KOPT-K1 (cell line): ENCODE data around the gene ZNF383.
"Not testable (repeated sequence)": the region's sequence is repeated elsewhere in the genome, so short reads cannot be mapped to it uniquely, and the experiment has no call there.

Source experiments
- H3K27ac ChIP-seq: fragments of 200-600 bp; sonication (generic); 2 replicates; pipeline ENCODE4 v1.5.1; 2016; ENCODE audit warnings: antibody characterized with exemption, mild to moderate bottlenecking, low read depth, low read length; ENCODE audit not compliant: poor library complexity, severe bottlenecking
- H3K36me3 ChIP-seq: fragments of 200-600 bp; sonication (generic); 2 replicates; pipeline ENCODE4 v1.5.1; 2017; ENCODE audit warnings: antibody characterized with exemption, mild to moderate bottlenecking, low read length, moderate library complexity; ENCODE audit not compliant: insufficient read depth
- H3K9me3 ChIP-seq: fragments of 200-600 bp; sonication (generic); 2 replicates; pipeline ENCODE4 v1.5.1; 2017; ENCODE audit warnings: antibody characterized with exemption, low read length, mild to moderate bottlenecking; ENCODE audit not compliant: insufficient read depth, poor library complexity, severe bottlenecking

The ZNF383 gene

DNA sequence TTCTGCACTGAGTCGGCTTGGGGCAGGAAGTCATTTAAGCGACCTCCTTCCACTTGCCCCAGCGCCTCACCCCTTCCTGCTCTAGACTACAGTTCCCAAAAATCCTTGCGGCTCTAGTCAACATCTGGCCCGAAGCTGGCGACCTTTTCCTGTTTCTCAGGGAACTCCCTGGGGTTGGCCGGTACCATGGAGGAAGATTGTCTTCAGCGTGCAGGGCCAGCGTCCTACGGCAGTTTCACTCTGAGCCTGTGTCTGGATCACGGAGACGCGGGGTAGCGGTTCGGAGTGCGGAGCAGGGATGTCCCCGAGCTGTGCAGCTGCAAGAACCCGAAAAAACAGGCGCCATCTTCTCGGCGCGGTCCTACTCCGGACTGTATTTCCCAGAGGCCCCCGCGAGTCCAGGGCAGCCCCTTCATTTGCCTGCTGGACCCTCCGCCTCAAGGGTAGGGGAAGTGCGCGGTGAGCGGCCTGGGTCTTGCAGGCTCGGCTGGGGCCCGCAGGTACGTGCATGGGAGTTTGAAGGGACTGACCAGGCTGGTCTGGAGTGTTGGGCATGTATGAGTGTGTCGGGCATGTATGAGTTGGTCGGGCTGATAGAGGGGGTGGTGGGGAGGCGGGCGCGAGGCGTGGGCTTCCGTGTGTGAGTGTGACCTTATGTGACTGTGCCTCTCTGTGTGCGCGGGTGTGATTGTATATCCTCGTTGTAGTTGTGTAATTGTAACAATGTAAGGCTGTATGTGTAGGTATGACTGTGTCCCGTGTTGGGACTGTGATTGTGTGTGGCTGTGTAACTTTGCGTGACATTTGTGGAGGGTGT is at the start of gene ZNF383:
TSS of gene ZNF383 (plus strand) at position 440 of the 817 bp plus-strand sequence. CDS start 12,240 bp downstream, outside the sequence.
- H3K27ac ChIP-seq: peak within 1 kb of the TSS; percentile 88
- H3K36me3 ChIP-seq: peaks cover 27% of the 10 kb centered on the region
- H3K9me3 ChIP-seq: no peaks in the 10 kb centered on the region

DNA sequence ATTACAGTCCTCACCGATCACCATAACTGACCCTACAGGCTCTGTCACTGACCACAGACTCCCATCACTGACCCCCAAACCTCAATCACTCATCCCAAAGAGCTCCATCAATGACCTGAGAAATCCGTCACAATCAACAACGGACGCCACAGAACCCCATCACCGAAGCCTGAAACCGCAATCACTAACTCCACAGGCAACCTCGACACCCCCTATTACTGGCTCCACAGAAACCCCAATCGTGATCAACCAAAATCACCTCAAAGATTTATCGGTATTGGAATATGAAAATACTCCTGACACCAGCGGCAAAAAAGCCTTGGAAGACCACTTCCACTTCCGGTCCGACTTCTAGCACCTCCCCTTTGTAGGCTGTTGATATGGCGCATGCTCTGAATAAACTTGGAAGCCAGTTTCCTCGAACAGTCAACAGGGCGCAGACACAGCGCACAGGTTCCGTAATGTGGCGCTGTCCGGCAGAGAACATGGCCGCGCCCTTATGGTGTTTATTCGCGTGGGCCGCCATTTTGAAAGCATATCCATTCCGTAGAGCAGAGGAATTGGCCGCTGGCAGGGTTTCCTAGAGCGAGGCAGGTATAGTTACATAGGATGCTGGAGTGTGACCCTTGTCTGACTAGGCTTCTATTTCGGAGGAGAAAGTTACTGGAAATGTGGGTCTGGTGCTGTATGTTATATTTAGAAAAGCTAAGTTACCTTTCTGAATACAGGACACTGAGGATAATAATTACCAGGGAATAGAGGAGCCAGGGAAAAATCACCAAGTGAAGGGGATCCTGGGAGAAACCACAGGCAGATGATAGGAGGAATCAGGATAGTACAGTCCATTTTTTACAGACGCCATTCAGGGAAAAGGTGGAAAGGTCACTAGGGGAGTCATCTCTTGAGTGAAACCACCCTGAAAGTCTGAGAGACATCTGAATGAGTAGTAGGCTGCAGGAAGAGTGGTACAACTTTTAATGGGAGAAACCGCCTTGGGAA is 45.3 kb upstream of the ZNF383 start, which contains the start of gene ZNF585A:
TSS of gene ZNF585A (minus strand) at position 328 of the 999 bp plus-strand sequence. CDS start 2,785 bp downstream, outside the sequence.
- Histone ChIP-seq H3K9me3 (peaks cover 32% of the 10 kb centered on the region), H3K36me3 (peaks cover 28% of the 10 kb centered on the region), H3K27ac (peak within 1 kb of the TSS; percentile 79)

DNA sequence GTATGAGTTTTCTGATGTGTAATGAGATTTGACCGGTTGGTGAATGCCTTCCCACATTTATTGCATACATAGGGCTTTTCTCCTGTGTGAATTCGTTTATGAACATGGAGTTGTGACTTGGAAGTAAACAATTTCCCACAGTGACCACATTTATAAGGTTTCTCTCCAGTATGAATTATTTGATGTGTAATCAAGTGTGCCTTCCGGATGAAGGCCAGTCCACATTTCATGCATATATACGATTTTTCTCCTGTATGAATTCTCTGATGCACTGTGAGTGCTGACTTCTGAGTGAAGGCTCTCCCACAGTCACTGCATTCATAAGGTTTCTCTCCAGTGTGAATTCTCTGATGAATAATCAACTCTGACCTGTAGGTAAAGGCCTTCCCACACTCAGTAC is 31.9 kb upstream of the ZNF383 start:
- peaks cover 62% of the 10 kb centered on the region for H3K36me3 ChIP-seq
- H3K27ac ChIP-seq: not testable (repeated sequence)
- H3K9me3 ChIP-seq: peaks cover 97% of the 10 kb centered on the region

DNA sequence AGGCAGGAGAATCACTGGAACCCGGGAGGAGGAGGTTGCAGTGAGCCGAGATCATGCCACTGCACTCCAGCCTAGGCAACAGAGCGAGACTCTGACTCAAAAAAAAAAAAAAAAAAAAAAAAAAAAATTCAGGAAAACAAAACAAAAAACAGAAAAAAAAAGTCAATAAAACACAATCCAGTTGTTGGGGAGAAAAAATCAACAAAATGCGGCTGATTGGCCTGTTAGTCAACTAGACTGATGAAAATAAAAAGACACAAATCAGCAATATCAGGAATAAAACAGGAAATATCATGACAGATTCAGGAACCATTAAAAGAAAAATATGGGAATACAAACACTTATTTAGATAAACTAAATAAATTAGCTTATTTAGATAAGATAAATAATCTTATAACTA is 22.8 kb upstream of the ZNF383 start:
- Histone ChIP-seq H3K36me3 (peaks cover 61% of the 10 kb centered on the region), H3K9me3 (peaks cover 70% of the 10 kb centered on the region)
- not testable (repeated sequence) for H3K27ac ChIP-seq

DNA sequence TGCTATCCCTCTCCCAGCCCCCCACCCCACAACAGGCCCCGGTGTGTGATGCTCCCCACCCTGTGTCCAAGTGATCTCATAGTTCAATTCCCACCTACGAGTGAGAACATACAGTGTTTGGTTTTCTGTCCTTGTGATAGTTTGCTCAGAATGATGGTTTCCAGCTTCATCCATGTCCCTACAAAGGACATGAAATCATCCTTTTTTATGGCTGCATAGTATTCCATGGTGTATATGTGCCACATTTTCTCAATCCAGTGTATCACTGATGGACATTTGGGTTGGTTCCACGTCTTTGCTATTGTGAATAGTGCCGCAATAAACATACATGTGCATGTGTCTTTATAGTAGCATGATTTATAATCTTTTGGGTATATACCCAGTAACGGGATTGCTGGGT is 20.9 kb upstream of the ZNF383 start:
- Histone ChIP-seq H3K9me3 (peaks cover 51% of the 10 kb centered on the region), H3K36me3 (peaks cover 57% of the 10 kb centered on the region)

DNA sequence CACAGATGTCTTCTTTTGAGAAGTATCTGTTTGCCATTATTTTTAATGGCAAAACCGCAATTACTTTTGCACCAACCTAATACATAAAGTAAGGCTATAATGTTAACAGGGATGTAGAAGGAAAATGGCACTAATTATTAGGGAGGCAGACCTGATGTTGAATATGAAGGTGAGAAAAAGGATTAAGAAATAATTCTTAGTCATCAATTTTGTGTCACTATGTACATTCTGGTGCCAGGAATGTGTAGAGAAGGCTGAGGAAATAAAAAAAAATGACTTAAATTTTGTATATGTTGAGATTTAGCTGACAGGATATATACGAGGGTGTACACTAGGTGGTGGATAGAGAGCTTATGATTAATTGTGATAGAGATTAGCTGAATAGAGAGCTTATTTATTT is 20.2 kb upstream of the ZNF383 start:
- peaks cover 45% of the 10 kb centered on the region for H3K9me3 ChIP-seq
- H3K36me3 ChIP-seq: peaks cover 62% of the 10 kb centered on the region
- no peak overlapping the region for H3K27ac ChIP-seq

More for the DNA sequence above, 20.9 kb upstream of the ZNF383 start:
- H3K27ac ChIP-seq: not testable (repeated sequence)

DNA sequence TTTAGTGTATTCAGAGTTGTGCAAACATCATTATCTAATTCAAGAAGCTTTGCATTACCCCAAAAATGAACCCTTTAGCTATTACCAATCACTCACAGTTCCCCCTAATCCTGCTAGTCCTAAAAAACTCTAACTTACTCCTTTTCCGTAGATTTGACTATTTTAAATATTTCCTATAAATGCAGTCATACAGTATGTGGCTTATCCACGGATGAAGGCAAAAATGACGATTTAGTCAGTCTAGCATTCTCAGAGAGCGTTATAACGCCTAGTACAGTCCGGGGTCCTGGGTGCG is 587 bp upstream of the ZNF383 start:
- Histone ChIP-seq H3K27ac (peak overlapping the region; percentile 88), H3K36me3 (peaks cover 21% of the 10 kb centered on the region), H3K9me3 (no peaks in the 10 kb centered on the region)

DNA sequence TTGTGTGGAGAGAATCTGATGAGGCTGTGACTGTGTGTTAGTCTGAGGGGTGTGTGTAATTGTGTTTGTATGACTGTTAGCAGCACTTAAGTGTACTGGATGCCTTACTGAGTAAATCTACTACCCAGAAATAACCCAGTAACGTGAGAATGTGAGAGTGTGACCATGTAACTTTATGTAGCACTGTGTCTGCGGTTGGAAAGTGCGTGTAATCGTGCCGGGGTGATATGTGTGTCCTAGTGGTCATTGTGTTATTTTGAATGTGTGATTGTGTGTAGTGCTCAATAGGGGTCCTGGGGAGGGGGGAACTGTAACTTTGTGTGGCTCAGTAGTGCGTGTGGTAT is 550 bp downstream of the ZNF383 start:
- peak overlapping the region; percentile 88 for H3K27ac ChIP-seq

DNA sequence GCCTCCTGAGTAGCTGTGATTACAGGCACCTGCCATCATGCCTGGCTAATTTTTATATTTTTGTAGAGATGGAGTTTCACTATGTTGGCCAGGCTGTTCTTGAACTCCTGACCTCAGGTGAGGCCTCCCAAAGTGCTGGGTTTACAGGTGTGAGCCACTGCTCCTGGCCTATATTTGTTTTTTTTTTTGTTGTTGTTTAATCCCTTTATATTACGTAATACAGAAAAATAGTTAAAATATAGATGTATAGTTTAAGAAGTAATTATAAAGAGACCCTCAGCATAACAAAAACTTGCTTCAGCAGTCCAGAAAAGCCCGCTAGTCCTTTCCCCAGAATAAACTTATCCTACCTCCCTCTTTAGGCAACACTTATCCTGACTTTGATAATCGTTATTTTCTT is 2.4 kb downstream of the ZNF383 start:
- Histone ChIP-seq H3K9me3 (peaks cover 4% of the 10 kb centered on the region), H3K36me3 (peaks cover 40% of the 10 kb centered on the region), H3K27ac (no peak overlapping the region)

More for the DNA sequence above, 550 bp downstream of the ZNF383 start:
- H3K36me3 ChIP-seq: peaks cover 31% of the 10 kb centered on the region
- H3K9me3 ChIP-seq: no peaks in the 10 kb centered on the region

DNA sequence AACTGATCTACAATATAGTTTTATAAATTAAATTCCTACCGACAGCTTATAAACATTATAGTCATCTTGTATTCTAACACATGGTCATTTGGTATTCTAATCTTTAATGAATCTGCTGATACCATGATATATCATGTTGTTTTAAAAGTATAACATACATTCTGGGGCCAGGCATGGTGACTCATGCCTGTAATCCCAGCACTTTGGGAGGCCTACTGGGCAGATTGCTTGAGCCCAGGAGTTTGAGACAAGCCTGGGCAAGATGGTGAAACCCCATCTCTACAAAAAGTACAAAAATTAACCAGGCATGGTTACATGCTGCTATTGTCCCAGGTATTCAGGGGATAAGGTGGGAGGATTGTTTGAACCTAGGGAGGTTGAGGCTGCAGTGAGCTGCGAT is 3.1 kb downstream of the ZNF383 start:
- H3K9me3 ChIP-seq: peaks cover 6% of the 10 kb centered on the region
- H3K27ac ChIP-seq: no peak overlapping the region
- peaks cover 48% of the 10 kb centered on the region for H3K36me3 ChIP-seq

DNA sequence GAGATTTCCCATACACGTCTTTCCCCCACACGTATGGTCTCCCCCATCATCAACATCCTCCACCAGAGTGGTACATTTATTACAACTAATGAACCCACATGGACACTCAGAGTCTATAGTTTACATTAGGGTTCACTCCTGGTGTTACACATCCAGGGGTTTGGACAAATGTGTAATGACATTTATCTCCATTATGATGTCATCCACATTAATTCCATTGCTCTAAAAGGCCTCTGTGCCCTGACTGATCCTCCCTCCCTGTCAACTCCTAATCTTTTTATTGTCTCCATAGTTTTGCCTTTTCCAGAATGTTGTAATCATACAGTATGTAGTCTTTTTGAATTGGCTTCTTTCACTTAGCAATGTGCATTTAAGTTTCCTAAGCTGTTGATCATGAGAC is 8.2 kb downstream of the ZNF383 start:
- H3K36me3 ChIP-seq: peaks cover 79% of the 10 kb centered on the region
- H3K9me3 ChIP-seq: peaks cover 32% of the 10 kb centered on the region
- H3K27ac ChIP-seq: no peak overlapping the region

DNA sequence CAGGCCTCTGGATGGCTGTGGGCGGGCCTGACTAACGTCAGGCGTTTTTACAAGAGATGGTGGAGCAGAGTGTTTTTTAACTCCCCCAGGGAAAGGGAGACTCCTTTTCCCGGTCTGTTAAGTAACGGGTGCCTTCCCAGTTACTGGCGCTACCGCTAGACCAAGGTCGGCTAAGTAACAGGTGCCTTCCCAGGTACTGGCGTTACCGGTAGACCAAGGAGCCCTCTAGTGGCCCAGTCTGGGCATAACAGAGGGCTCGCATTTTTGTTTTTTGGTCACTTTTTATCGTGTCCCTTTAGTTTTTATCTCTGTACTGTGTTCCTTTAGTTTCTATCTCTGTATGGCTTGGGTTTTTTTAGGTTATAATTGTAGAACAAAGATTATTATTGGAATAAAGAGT is 10.0 kb downstream of the ZNF383 start:
- Histone ChIP-seq H3K36me3 (peaks cover 84% of the 10 kb centered on the region), H3K9me3 (peaks cover 48% of the 10 kb centered on the region), H3K27ac (no peak overlapping the region)

DNA sequence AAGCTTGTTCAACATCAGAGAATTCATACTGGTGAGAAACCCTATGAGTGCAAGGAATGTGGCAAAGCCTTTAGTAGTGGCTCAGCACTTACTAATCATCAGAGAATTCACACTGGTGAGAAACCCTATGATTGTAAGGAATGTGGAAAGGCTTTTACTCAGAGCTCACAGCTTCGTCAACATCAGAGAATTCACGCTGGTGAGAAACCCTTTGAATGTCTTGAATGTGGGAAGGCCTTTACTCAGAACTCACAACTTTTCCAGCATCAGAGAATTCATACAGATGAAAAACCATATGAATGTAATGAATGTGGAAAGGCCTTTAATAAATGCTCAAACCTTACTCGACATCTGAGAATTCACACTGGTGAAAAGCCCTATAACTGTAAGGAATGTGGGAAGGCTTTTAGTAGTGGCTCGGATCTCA is 25.2 kb downstream of the ZNF383 start:
- Histone ChIP-seq H3K27ac (no peak overlapping the region), H3K9me3 (peaks cover 95% of the 10 kb centered on the region), H3K36me3 (peaks cover 69% of the 10 kb centered on the region)

DNA sequence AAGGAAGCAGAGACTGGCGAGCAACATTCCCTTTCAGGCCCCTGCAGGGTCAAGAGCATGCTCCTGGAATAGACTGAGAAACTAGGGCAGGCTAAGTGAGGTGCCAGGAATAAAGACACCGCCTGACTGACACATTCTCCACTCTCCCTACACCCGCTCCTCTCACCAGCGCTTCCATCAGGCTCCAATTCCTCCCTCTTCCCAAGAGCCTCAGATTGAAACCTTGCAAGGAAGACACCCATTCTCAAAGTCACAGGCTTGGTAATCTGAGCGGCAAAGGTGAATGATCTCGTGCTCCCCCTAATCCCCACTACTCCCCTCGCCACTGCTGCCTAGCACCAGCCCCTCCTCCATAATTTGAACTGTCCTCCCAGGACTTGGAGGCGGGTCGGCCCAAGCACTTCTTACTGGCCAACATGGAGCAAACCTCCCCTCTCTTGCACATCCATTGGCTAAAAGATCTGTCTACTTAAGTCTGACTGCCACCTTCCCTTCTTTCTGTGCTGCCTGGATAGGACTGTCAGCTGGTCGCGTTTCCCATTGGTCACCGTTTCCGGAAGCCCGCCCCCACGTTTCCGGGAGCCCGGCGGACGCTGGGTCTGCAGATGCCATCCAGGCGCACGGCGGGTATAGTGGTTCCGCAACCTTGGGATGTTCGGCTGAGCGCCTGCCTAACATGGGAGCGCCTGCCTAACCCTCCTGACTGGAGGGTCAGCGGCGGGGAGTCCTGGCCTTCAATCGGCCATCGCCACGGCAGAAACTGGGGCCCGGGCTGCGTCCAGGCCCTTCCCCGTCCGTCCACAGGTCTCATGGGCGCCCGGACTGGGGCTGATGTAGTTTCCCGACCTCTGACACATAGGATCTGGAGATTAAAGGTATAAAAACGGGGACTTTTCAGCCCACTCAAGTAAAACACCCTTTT is 33.6 kb downstream of the ZNF383 start:
- Histone ChIP-seq H3K9me3 (peaks cover 53% of the 10 kb centered on the region), H3K36me3 (no peaks in the 10 kb centered on the region), H3K27ac (no peak overlapping the region)
